A549 treated with Mapracorat at 1 μM for 4 hours (cell line): ENCODE results near the gene ALKBH3. TPM values are rescaled to one million over a fixed set of nuclear protein-coding genes. Genes with fewer than 3 reads are reported as not detected.

Experiments used
- total RNA-seq: library from RNA; stranded (reverse); fragments of 200-300 nt; extraction: Qiagen RNA extraction; gene quantifications from 5 replicates; pipeline ENCODE4 v1.2.3, GENCODE V29; 2022

ALKBH3 gene
- 24.8 to 31.1 TPM (median 26.2 TPM) in 5 replicates for total RNA-seq

DNA sequence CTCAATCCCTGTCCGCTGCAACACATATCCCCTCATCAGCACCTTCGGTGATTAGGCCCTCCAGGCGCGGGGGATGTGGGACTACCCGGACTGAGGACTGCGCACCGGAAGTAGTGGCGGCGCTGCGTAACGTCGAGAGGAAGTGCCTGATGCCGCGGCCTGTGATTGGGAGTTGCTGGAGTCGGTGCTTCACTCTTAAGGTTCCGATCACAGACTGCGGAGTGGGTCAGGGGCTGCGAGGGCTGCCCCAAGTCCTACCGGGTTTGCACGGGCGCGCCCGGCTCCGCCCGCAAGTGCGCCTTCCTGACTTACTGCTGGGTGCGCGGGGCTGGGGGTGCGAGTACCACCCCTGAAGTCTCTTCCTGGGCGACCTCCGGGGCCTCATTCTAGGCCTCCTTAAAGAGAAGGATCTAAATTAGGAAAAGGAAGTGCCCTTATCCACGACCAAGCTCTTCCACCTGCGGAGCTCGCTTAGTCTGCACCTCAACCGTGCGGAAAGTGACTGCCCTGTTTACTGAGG lies at the start of gene ALKBH3:
Gene ALKBH3, plus strand, starts transcription at position 192 of the 520 bp plus-strand sequence. CDS start 1,822 bp downstream, outside the sequence.

Other genes with a start within 250 kb of the ALKBH3 start
- gene HSD17B12, start 200.1 kb upstream of the ALKBH3 start, total RNA-seq = 55.6 to 78.6 TPM (median 70.5 TPM) in 5 replicates
- gene C11orf96, start 61.8 kb downstream of the ALKBH3 start, total RNA-seq = 2.0 to 5.0 TPM (median 3.9 TPM) in 5 replicates
- gene ACCSL, start 167.2 kb downstream of the ALKBH3 start, total RNA-seq = not detected in 5 replicates
- gene ACCS, start 185.4 kb downstream of the ALKBH3 start, total RNA-seq = 12.8 to 19.0 TPM (median 17.6 TPM) in 5 replicates
- gene EXT2, start 214.8 kb downstream of the ALKBH3 start, total RNA-seq = 53.3 to 58.3 TPM (median 56.6 TPM) in 5 replicates